ENCODE data around the gene DNAJA3. TPM values are rescaled to one million over a fixed set of nuclear protein-coding genes. Genes with fewer than 3 reads are reported as not detected.

The DNAJA3 gene
- total RNA-seq, 1 donor from 2014 or later, result 35.2 TPM

- DNase-seq (ENCODE audit: extremely low read depth, low read depth, low spot score), result no peak
These were observed 7.6 kb downstream of the DNAJA3 start for GRCh38 chr16:4433228-4433627.

GRCh38 chr16:4433914-4434787, 8.5 kb downstream of the DNAJA3 start:
- DNase-seq (ENCODE audit: extremely low read depth, low read depth, low spot score), result no peak

DNA sequence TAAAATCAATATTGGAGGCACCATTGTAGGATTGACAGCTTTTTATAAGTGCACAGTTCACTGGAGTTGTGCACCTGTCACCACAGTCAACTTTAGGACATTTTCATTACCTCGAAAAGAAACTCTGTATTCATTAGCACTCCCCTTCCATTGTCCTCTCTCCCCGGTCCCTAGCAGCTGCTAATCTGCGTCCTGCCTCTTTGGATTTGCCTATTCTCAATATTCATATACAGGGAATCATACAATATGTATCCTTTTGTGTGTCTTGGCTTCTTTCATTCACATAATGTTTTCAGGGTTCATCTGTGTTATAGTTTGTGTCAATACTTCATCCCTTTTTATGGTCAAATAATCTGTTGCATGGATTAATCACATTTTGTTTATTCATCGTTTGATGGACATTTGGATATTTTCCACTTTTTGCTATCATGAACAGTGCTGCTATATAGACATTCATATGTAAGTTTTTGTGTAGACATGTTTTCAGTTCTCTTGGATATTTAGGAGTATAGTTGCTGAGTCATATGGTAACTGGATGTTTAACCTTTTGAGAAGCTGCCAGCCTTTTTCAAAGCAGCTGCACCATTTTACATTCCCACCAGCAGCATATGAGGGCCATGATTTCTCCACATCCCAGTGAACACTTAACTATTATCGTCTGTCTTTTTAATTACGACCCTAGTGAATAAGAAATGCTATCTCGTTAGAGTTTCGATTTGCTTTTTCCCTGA, 9.8 kb downstream of the DNAJA3 start:
- no peak for DNase-seq (ENCODE audit: extremely low read depth, low read depth, low spot score)

DNA sequence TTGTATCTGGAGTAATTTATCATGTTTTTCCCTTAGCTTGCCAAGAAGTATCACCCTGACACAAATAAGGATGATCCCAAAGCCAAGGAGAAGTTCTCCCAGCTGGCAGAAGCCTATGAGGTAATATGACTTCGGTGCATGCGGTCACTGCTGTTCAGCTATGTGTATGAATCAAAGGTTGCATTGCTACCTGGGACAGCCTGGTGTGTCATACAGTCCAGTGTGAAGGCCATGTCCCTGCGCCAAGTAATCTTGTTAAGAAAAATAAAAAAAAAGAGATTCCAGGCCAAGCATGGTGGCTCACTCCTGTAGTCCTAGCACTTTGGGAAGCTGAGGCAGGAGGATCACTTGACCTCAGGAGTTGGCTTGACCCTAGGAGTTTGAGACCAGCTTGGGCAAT, 11.7 kb downstream of the DNAJA3 start:
- DNase-seq (ENCODE audit: extremely low read depth, low read depth, low spot score), result no peak

DNA sequence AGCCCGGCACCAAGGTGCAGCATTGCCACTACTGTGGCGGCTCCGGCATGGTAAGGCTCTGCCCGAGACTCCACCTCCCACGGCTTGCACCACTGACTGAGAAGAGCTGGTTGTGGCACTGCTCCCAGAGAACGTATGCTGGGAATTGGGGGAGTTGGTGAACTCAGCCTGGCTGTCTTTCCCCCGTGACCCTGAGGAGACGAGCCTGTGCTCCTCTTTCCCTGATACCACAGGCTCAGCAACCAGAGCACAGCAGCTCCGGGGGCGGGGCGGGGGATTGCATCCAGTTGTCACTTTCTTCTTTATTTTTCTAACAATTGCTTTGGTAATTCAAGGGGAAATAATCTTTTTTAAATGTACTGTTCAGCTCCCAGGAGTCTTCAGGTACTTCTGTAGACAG, 16.7 kb downstream of the DNAJA3 start:
- DNase-seq (ENCODE audit: extremely low read depth, low read depth, low spot score), result no peak

DNA sequence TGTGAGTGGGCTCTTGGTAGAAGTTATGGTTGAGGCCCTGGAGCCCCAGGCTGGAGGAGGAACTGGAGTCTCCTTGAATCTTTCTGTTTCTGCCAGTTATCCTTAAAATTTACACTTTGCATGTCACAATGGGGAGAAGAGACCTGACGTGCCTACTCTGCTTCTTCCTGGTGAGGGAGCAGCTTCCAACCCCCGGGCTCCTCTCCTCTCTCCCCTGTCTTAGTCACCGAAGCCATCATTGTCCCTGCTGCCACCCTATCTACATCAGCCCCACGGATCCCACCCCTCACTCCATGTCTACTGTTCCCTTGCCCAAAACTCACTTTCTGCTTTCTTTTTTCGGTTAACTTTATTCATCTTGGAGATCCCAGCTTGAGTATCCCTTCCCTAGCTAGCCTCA, 17.6 kb downstream of the DNAJA3 start:
- DNase-seq (ENCODE audit: extremely low read depth, low read depth, low spot score), result no peak

- no peak for DNase-seq (ENCODE audit: extremely low read depth, low read depth, low spot score)
These were observed 18.3 kb downstream of the DNAJA3 start for GRCh38 chr16:4443986-4444385.

DNA sequence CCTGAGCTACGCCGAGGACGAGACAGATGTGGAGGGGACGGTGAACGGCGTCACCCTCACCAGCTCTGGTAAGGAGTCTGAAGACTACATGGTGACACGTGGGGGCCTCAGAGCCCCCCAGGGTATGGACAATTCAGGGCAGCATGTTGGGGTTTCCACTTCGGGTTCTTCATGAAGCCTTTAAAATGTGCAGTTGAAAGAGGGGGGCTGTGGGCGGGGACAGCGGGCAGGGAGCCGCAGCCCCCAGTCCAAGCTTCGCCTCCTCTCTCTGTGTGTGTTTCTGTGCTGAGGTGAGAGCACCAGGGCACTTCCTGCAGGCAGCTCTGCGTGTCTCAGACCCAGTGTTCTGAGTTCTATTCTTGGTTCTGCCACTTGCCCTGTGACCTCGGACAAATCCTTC, 24.8 kb downstream of the DNAJA3 start:
- DNase-seq (ENCODE audit: extremely low read depth, low read depth, low spot score), result no peak

GRCh38 chr16:4450931-4451519, 25.4 kb downstream of the DNAJA3 start:
- DNase-seq (ENCODE audit: extremely low read depth, low read depth, low spot score), result no peak

DNA sequence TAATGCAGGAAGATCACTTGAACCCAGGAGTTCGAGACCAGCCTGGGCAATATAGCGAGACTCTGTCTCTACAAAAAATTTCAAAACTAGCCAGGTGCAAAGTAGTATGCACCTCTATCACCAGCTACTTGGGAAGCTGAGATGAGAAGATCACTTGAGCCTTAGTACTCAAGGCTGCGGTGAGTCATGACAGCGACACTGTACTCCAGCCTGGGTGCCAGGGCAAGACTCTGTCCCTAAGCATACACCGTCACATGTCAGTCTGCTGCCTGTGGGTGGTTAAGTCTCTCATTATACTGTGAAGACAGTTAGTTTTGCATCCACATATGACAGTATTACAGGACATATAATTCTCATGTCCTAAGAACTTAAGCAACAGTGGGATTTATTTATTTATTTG, 27.0 kb downstream of the DNAJA3 start:
- no peak for DNase-seq (ENCODE audit: extremely low read depth, low read depth, low spot score)

DNA sequence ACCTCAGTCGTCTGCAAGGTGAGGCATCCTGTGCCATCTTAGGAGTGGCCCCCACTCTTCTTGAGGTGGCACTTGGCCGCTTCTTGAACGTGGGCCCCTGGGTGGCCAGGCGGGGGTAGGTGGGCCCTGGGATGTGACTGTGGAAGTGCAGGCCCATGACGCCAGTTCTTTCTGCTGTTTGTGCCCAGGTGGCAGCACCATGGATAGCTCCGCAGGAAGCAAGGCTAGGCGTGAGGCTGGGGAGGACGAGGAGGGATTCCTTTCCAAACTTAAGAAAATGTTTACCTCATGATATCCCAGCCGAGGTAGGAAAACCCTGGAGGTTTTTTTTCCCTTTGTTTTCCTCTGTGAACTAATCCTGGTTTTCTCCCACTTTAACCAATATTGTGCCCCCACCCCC, 29.0 kb downstream of the DNAJA3 start:
- no peak for DNase-seq (ENCODE audit: extremely low read depth, low read depth, low spot score)

DNA sequence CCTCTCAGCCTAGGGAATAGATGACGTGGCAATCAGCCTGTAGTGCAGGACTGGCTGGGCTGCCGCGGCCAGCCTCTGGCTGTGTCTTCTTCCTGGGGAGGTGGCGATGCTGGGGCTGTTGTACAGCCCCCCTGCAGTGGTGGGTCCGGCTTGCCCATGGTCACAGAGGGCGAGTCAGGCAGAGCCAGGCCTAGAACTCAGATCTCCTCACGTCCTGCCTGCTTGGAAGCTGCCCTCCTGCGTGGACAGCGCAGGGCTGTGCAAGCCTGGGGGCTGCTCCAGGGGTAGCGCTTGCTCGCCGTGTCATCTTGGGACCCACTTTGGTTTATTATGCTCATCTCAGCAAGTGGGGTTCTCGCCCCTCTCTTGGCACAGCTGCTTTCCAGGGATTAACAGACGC, 29.4 kb downstream of the DNAJA3 start:
- no peak for DNase-seq (ENCODE audit: extremely low read depth, low read depth, low spot score)

- no peak for DNase-seq (ENCODE audit: extremely low read depth, low read depth, low spot score)
These were observed 30.3 kb downstream of the DNAJA3 start for GRCh38 chr16:4455951-4456350.

DNA sequence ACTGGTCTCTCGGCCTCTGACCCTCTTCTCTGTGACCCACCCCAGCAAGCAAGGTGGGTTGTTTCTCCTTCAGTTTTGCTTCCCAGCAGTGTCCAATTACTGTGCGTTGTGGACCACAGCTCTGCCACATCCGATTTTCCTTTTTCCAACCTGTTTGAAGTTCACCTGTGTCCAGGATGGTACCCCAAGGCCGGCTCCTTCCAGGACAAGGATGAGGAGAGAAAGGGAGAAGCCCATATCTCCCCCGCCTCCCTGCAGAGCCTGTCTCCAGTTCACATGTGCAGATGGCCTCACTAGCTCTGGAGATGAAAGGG, 35.2 kb downstream of the DNAJA3 start:
- no peak for DNase-seq (ENCODE audit: extremely low read depth, low read depth, low spot score)

GRCh38 chr16:4461250-4462085, 35.8 kb downstream of the DNAJA3 start:
- DNase-seq (ENCODE audit: extremely low read depth, low read depth, low spot score), result no peak

DNA sequence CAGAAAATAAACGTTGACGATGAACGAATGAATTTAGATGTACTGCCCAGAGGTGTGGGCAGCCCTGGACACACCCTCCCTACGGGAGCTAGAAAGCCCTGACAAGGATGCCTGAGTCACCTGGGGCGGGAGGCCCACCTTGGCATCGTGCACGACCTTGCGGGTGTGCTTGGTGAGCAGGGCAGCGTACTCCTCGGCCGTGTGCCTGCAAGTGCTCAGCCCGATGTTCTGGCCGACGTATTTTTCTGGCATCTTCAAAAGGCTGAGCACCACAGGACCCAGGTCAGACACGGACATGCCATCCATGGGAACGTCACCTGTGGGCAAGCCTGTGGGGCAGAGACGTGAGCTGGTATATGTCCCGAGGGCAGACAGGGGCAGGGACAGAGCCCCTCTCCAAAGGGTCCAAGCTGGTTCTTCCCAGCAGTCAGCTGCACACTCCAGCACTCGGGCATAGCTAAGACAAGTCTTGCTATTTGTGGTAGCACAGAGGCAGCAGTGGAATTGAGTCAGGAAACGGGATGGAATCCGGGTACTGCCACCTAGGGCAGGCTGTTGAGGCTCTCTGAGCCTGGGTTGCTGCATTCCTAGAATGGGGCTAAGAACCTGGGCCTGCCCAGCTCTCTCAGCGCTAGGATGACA, 38.0 kb downstream of the DNAJA3 start:
- no peak for DNase-seq (ENCODE audit: extremely low read depth, low read depth, low spot score)

DNA sequence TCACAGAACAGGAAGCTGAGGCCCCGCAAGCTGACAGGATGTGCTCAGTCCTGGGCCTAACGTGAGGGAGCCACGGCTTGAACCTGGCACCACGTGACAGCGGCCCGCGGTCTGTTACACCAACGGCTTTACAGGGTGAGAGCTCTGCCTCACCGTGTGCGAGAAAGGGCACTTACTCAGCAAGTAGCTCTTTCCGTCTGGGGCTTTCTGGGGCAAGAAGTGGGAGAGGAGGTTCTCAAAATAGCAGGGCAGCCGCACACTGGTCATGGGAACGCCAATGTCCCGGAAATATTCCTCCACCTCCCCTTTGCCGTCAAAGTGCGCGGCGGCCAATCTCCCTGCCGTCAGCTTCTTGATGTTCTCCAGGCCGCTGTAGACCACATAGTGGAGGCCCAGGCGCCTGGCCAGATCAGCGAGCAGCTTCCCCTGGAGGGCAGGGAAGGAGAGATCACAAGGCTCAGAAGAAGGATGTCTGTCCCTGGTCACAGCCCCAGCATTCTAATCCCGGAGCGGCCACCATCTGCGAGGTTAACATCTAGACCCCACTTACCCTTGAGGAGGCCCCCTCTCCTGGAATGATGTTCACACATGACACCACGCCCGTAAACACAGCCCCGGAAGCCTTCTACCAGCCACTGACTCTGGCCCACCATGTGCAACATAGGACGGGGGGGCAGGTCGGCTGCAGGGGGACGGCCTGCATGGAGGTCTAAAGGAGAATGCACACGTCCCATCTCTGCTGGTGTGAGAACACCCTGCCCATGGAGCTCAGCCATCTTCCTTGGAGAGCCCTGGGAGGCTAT, 40.5 kb downstream of the DNAJA3 start:
- DNase-seq (ENCODE audit: extremely low read depth, low read depth, low spot score), result no peak

GRCh38 chr16:4467916-4468315, 42.2 kb downstream of the DNAJA3 start:
- DNase-seq (ENCODE audit: extremely low read depth, low read depth, low spot score), result no peak

- DNase-seq (ENCODE audit: extremely low read depth, low read depth, low spot score), result no peak
These were observed 43.3 kb downstream of the DNAJA3 start for GRCh38 chr16:4468972-4469371.

- no peak for DNase-seq (ENCODE audit: extremely low read depth, low read depth, low spot score)
These were observed 46.2 kb downstream of the DNAJA3 start for GRCh38 chr16:4471869-4472268.
